ENCODE measurements around the gene RTTN. TPM values are rescaled to one million over a fixed set of nuclear protein-coding genes. Genes with fewer than 3 reads are reported as not detected.
"Not testable (repeated sequence)": the region's sequence is repeated elsewhere in the genome, so short reads cannot be mapped to it uniquely, and the experiment has no call there.

RTTN gene
- total RNA-seq, 1 donor from 2014 or later: 25.6 TPM

GRCh38 chr18:70124139-70124538, 81.3 kb downstream of the RTTN start:
- H3K27ac Mint-ChIP-seq: no peak overlapping the region
- peaks cover 9% of the 10 kb centered on the region for H3K36me3 Mint-ChIP-seq
- peaks cover 6% of the 10 kb centered on the region for H3K9me3 Mint-ChIP-seq
- no peaks in the 10 kb centered on the region for H3K27me3 Mint-ChIP-seq (ENCODE audit: low read depth)
- H3K4me3 Mint-ChIP-seq: no peak overlapping the region
- no peak for TF ChIP-seq CTCF (IDR thresholded peaks at IDR 0.05; ENCODE audit: unreplicated experiment)
- no peak for DNase-seq (ENCODE audit: low spot score in 2 of 2, unreplicated experiment in 2 of 2)
- H3K4me1 Mint-ChIP-seq: no peaks in the 10 kb centered on the region

- Mint-ChIP-seq H3K36me3 (peaks cover 23% of the 10 kb centered on the region), H3K4me3 (no peak overlapping the region), H3K4me1 (no peaks in the 10 kb centered on the region), H3K27me3 (ENCODE audit: low read depth) (no peaks in the 10 kb centered on the region), H3K9me3 (peaks cover 20% of the 10 kb centered on the region), H3K27ac (no peak overlapping the region)
- no peak for DNase-seq (ENCODE audit: low spot score in 2 of 2, unreplicated experiment in 2 of 2)
- TF ChIP-seq CTCF (IDR thresholded peaks at IDR 0.05; ENCODE audit: unreplicated experiment): no peak
Measured at GRCh38 chr18:70121842-70122241, 83.6 kb downstream of the RTTN start.

GRCh38 chr18:70116949-70117348, 88.5 kb downstream of the RTTN start:
- peaks cover 36% of the 10 kb centered on the region for H3K36me3 Mint-ChIP-seq
- no peak overlapping the region for H3K27ac Mint-ChIP-seq
- no peak for TF ChIP-seq CTCF (IDR thresholded peaks at IDR 0.05; ENCODE audit: unreplicated experiment)
- peaks cover 31% of the 10 kb centered on the region for H3K9me3 Mint-ChIP-seq
- H3K4me1 Mint-ChIP-seq: no peaks in the 10 kb centered on the region
- H3K4me3 Mint-ChIP-seq: no peak overlapping the region
- no peaks in the 10 kb centered on the region for H3K27me3 Mint-ChIP-seq (ENCODE audit: low read depth)
- no peak for DNase-seq (ENCODE audit: low spot score in 2 of 2, unreplicated experiment in 2 of 2)

- Mint-ChIP-seq H3K4me3 (no peak overlapping the region), H3K27ac (no peak overlapping the region), H3K9me3 (peaks cover 27% of the 10 kb centered on the region), H3K27me3 (ENCODE audit: low read depth) (no peaks in the 10 kb centered on the region), H3K36me3 (peaks cover 37% of the 10 kb centered on the region), H3K4me1 (no peaks in the 10 kb centered on the region)
- no peak for DNase-seq (ENCODE audit: low spot score in 2 of 2, unreplicated experiment in 2 of 2)
- no peak for TF ChIP-seq CTCF (IDR thresholded peaks at IDR 0.05; ENCODE audit: unreplicated experiment)
Measured at GRCh38 chr18:70113511-70113910, 92.0 kb downstream of the RTTN start.

GRCh38 chr18:70110678-70111077, 94.8 kb downstream of the RTTN start:
- Mint-ChIP-seq H3K36me3 (peaks cover 39% of the 10 kb centered on the region), H3K9me3 (peaks cover 18% of the 10 kb centered on the region), H3K4me1 (no peaks in the 10 kb centered on the region), H3K27me3 (ENCODE audit: low read depth) (no peaks in the 10 kb centered on the region), H3K4me3 (no peak overlapping the region), H3K27ac (no peak overlapping the region)
- TF ChIP-seq CTCF (IDR thresholded peaks at IDR 0.05; ENCODE audit: unreplicated experiment): no peak
- no peak for DNase-seq (ENCODE audit: low spot score in 2 of 2, unreplicated experiment in 2 of 2)

GRCh38 chr18:70107091-70107490, 98.4 kb downstream of the RTTN start:
- H3K27me3 Mint-ChIP-seq (ENCODE audit: low read depth): no peaks in the 10 kb centered on the region
- H3K4me3 Mint-ChIP-seq: no peak overlapping the region
- H3K36me3 Mint-ChIP-seq: peaks cover 60% of the 10 kb centered on the region
- no peak for TF ChIP-seq CTCF (IDR thresholded peaks at IDR 0.05; ENCODE audit: unreplicated experiment)
- H3K27ac Mint-ChIP-seq: no peak overlapping the region
- peaks cover 27% of the 10 kb centered on the region for H3K9me3 Mint-ChIP-seq
- H3K4me1 Mint-ChIP-seq: no peaks in the 10 kb centered on the region
- no peak for DNase-seq (ENCODE audit: low spot score in 2 of 2, unreplicated experiment in 2 of 2)

GRCh38 chr18:70102854-70103253, 102.6 kb downstream of the RTTN start:
- not testable (repeated sequence) for H3K27me3 Mint-ChIP-seq (ENCODE audit: low read depth); H3K27ac Mint-ChIP-seq; H3K4me1 Mint-ChIP-seq; H3K4me3 Mint-ChIP-seq; DNase-seq (ENCODE audit: low spot score in 2 of 2, unreplicated experiment in 2 of 2)
- Mint-ChIP-seq H3K36me3 (peaks cover 65% of the 10 kb centered on the region), H3K9me3 (peaks cover 51% of the 10 kb centered on the region)

Measured in mesothelial cell of epicardium (in vitro differentiated cells).